A549 (cell line): ENCODE results near the gene KIFC1.

Source experiments
- BHLHE40 ChIP-seq: IDR thresholded peaks from 2 replicates; pipeline ENCODE4 v1.6.1; 2012; ENCODE audit warnings: low read depth, low read length, inconsistent platforms
- CEBPB ChIP-seq, 2 experiments: fragments of >200 bp in 1 of 2; sonication (Bioruptor Twin) in 1 of 2; formaldehyde crosslinking in 1 of 2; IDR thresholded peaks; 2 replicates each; pipeline ENCODE4 v1.6.1; 2012 to 2016
- CTCF ChIP-seq: fragments of >200 bp; sonication (Bioruptor Twin); formaldehyde crosslinking; IDR thresholded peaks from 3 replicates; pipeline ENCODE4 v1.5.1; 2016
- E2F6 ChIP-seq: IDR thresholded peaks from 2 replicates; pipeline ENCODE4 v1.6.1; 2012; ENCODE audit warnings: low read depth, borderline replicate concordance
- ELK1 ChIP-seq: fragments of 150-350 bp; IDR thresholded peaks from 2 replicates; pipeline ENCODE4 v1.6.1; 2014; ENCODE audit warnings: low read depth, mild to moderate bottlenecking, low read length
- EP300 ChIP-seq, 2 experiments: fragments of >200 bp; sonication (Bioruptor Twin); formaldehyde crosslinking; IDR thresholded peaks; 2 replicates in 1 of 2; 3 replicates in 1 of 2; pipeline ENCODE4 v1.6.1; 2016 to 2017
- HMGXB4 ChIP-seq: fragments of 250-450 bp; sonication (Bioruptor Pico); IDR thresholded peaks from 2 replicates; pipeline ENCODE4 v1.5.0; 2021; ENCODE audit warnings: mild to moderate bottlenecking, moderate library complexity, borderline replicate concordance
- JUN ChIP-seq, 2 experiments: fragments of >200 bp; sonication (Bioruptor Twin); formaldehyde crosslinking; IDR thresholded peaks; 2 replicates in 1 of 2; 3 replicates in 1 of 2; pipeline ENCODE4 v1.6.1; 2016 to 2017
- POLR2A ChIP-seq: IDR thresholded peaks from 2 replicates; pipeline ENCODE4 v1.6.1; 2012; ENCODE audit warnings: mild to moderate bottlenecking, low read length
- RAD21 ChIP-seq, 2 experiments: fragments of >200 bp in 1 of 2; sonication (Bioruptor Twin) in 1 of 2; formaldehyde crosslinking in 1 of 2; IDR thresholded peaks in 1 of 2; conservative IDR thresholded peaks in 1 of 2; 2 replicates in 1 of 2; 3 replicates in 1 of 2; pipeline ENCODE4 v1.6.1; 2012 to 2018; ENCODE audit warnings: inconsistent platforms in 1 of 2
- RFX5 ChIP-seq: fragments of 450-650 bp; IDR thresholded peaks from 2 replicates; pipeline ENCODE4 v1.7.1; 2014; ENCODE audit warnings: antibody characterized with exemption, mild to moderate bottlenecking, moderate library complexity
- RNF2 ChIP-seq: fragments of 200-600 bp; sonication (generic); IDR thresholded peaks from 2 replicates; pipeline ENCODE4 v1.6.1; 2016; ENCODE audit warnings: low read depth, mild to moderate bottlenecking, antibody characterized with exemption, moderate library complexity, borderline replicate concordance
- ZFP36 ChIP-seq: fragments of 450-650 bp; IDR thresholded peaks from 2 replicates; pipeline ENCODE4 v1.6.1; 2014; ENCODE audit warnings: borderline replicate concordance; ENCODE audit not compliant: partially characterized antibody

- TF ChIP-seq RFX5 = no peak
- no peak for TF ChIP-seq JUN (IDR thresholded peaks at IDR 0.05)
- TF ChIP-seq RAD21 (conservative IDR thresholded peaks at IDR 0.05 in 1 of 2, IDR thresholded peaks at IDR 0.05 in 1 of 2) = no peak
- TF ChIP-seq CTCF = no peak
- TF ChIP-seq EP300 (IDR thresholded peaks at IDR 0.05) = no peak
- TF ChIP-seq RNF2 = no peak
- TF ChIP-seq HMGXB4 (CRISPR knock-in tag) = no peak
- no peak for TF ChIP-seq ZFP36
- no peak for TF ChIP-seq ELK1
- TF ChIP-seq POLR2A = no peak
- no peak for TF ChIP-seq BHLHE40
- TF ChIP-seq E2F6 = no peak
- TF ChIP-seq CEBPB (IDR thresholded peaks at IDR 0.05) = no peak
Measured at GRCh38 chr6:33390173-33390572, 1.4 kb upstream of the KIFC1 start.
